CD4-positive, alpha-beta T cell treated with Interleukin-6 at 100 ng/mL for 8 hours (primary cell): ENCODE data around the gene C2CD5.
A peak's percentile ranks its signal among the peaks of the same experiment; 100 is the strongest.

Experiments
- DNase-seq: peaks from one replicate; pipeline ENCODE4 v3.0.0-alpha.2; 2020; ENCODE audit warnings: mixed read lengths, low spot score

The C2CD5 gene

DNA sequence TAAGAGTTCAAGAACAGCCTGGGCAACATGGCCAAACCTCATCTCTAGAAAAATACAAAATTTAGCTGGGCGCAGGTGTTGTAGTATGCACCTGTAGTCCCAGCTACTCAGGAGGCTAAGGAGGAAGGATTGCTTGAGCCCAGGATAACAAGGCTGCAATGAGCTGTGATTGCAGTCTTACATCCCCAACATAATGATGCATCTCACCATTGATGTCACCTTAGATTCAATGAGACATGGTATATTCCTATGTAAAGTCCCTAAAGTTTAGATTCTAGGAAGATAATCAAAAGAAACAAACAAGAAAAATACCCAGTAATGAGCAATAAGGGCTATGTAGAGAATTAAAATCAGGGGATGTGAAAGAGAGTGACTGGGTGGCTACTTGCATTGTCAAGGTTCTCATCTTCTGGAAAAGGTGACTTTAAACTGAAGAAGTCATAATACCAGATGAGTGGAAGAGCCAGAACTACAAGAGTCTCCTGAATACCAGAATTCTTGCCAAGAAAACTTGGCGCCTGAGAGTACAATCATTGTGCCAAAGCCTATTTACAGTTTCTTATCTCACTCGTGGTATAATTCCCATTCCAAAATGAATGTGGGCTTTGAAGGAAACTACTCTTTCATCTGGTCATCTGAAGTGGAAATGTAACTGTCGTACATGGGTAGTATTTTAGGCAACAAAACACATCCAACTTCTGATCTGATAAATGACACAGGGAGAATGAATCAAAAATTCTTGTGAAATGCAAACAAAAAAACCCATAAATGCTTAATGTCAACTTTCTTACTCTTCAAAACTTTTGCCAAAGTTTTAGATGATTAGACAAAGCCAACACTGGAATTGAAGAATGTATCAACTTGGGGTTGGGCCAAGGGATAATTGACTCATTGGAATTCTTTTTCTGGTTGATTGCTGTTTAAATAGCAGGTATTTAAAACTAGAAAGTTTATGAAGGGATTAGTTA, 128.7 kb downstream of the C2CD5 start:
- DNase-seq = no peak

DNA sequence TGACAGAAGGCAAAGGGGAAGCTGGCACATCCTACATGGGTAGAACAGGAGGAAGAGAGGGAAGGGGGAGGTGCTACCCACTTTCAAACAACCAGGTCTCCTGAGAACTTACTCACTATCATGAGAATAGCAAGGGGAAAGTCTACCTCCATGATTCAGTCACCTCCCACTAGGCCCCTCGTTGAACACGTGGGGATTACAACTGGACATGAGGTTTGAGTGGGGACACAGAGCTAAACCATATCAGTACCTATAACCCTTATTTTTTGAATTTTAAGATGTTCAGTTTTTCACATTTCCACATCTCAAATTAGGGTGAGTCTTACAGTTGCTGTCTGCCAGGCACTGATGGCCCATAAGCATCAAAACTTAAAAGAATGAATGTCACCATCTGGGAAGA, 129.6 kb downstream of the C2CD5 start:
- DNase-seq = no peak

DNA sequence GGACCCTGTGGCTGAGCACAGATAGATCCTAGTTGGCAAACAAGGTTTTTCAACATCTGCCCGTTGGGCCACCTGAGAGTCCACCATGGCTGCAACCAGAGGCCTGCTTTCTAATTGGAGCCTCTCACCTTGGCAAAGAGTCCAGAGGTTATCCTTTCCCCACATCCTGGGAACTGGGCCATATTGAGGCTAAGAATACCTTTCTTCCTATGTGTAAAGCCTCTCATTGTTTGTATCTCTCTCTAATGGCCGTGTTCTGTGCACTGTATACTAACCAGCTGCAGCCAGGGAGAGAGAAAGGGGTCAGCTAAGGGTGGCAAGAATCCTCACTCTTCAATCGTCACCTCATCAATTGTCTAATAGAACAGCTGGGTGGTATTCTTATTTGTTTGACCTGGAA, 130.8 kb downstream of the C2CD5 start:
- DNase-seq = no peak

DNA sequence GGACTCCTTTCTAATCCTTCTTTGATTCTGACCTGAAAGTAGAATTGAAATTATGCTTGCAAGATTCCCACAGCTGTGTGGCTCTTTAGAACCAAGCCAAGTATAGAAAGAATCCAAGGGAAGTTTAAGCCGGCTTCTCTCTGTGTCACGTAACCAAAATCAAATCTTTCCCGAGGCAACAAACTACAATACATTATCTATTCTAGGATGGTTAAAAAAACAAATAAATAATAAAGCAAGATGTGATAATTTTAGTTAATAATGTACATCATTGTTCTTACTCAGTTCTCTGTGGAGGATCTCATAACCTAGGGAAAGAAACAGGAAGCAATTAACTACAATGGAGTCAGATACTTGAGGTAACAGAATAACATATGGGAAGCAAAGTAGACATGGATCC, 131.8 kb downstream of the C2CD5 start:
- DNase-seq = no peak

- no peak for DNase-seq
These were observed 133.9 kb downstream of the C2CD5 start for GRCh38 chr12:22410486-22410885.

- peak; percentile 70 for DNase-seq
These were observed 134.8 kb downstream of the C2CD5 start for GRCh38 chr12:22409377-22410164.

DNA sequence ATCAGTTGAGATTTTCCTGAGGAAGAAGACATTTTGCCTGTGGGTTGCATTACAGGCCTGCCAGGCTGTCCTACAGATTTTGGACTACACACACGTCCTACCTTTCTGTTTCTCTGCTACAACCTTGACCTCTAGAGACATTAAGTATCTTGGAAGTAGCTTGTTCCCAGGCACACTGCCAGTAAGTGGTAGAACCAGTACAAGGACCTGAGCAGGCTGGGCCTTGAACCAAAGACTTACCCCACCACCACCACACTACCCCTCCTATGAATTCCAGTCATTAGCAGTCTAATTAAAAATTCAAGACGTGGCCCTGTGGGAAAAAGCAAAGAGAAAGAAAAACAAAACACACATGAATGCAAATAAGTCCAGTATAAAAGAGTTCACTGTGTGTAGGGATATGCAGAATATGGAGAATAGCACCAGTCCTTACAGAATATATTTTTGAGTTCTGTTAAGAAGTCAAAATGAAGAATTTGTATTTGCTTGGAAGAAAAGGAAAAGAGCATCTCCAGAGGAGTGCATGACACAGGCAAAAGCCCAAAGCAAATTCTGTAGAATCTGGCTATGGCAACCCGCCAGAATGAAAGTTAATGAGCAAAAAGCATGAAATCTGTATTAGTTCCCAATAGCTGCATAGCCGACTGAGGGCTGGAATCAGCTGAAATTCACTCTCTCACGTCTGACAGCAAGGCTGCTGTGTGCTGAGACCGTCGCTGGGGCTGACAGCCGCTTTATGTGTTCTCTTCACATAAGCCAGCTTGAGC, 135.5 kb downstream of the C2CD5 start:
- no peak for DNase-seq

DNA sequence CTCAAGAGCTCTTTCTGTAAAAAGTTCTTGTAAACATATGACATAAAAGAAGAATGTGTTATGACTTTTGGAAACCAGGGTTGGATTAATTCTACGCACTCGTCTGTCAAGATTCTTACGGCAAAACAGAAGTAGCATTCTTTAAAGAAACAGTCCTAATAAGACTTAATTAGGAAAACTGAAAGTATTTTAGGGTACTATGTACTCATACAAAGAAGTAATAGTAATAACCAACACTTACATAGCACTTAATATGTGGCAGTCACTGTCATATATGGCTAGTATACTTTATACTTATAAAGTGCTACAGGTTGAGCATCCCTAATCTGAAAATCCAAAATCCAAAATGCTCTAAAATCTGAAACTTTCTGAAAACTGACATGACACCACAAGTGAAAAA, 136.9 kb downstream of the C2CD5 start:
- no peak for DNase-seq

GRCh38 chr12:22406627-22407026, 137.7 kb downstream of the C2CD5 start:
- DNase-seq = no peak

GRCh38 chr12:22399464-22400180, 144.7 kb downstream of the C2CD5 start:
- DNase-seq = no peak
